Osteoblast (primary cell): ENCODE measurements around the gene EHMT2. TPM values are rescaled to one million over a fixed set of nuclear protein-coding genes. Genes with fewer than 3 reads are reported as not detected.
"Not testable (repeated sequence)": the region's sequence is repeated elsewhere in the genome, so short reads cannot be mapped to it uniquely, and the experiment has no call there.

Source experiments
- DNase-seq: peaks from one replicate; pipeline ENCODE4 v3.0.0; 2011; ENCODE audit warnings: low spot score, mixed read lengths; ENCODE audit not compliant: insufficient read length; ENCODE audit errors: missing footprints
- H2AFZ ChIP-seq: 2 replicates; pipeline ENCODE4 v1.6.0; 2011; ENCODE audit warnings: mild to moderate bottlenecking, low read length
- H3K27ac ChIP-seq: 2 replicates; pipeline ENCODE4 v1.5.1; 2011; ENCODE audit warnings: mild to moderate bottlenecking, low read depth, low read length, moderate library complexity
- H3K27me3 ChIP-seq: 2 replicates; pipeline ENCODE4 v1.6.0; 2012; ENCODE audit warnings: mild to moderate bottlenecking, control low read depth, inconsistent platforms, low read length, moderate library complexity; ENCODE audit not compliant: insufficient read depth
- H3K36me3 ChIP-seq: 2 replicates; pipeline ENCODE4 v1.5.1; 2011; ENCODE audit warnings: mild to moderate bottlenecking, low read length, control low read depth, moderate library complexity; ENCODE audit not compliant: insufficient read depth
- H3K4me1 ChIP-seq: 2 replicates; pipeline ENCODE4 v1.5.1; 2011; ENCODE audit warnings: mild to moderate bottlenecking, low read length, control low read depth, moderate library complexity; ENCODE audit not compliant: insufficient read depth
- H3K4me2 ChIP-seq: 2 replicates; pipeline ENCODE4 v1.6.0; 2011; ENCODE audit warnings: mild to moderate bottlenecking, low read length; ENCODE audit not compliant: insufficient read depth
- H3K4me3 ChIP-seq: fragments of 200-600 bp; sonication (generic); 3 replicates; pipeline ENCODE4 v1.5.1; 2012; ENCODE audit warnings: mild to moderate bottlenecking, low read length, inconsistent platforms; ENCODE audit not compliant: insufficient read depth
- H3K79me2 ChIP-seq: 2 replicates; pipeline ENCODE4 v1.6.0; 2012; ENCODE audit warnings: mild to moderate bottlenecking, low read length, control low read depth, inconsistent platforms; ENCODE audit not compliant: insufficient read depth
- H3K9me3 ChIP-seq: 2 replicates; pipeline ENCODE4 v1.5.1; 2011; ENCODE audit warnings: low read depth, low read length, control low read depth
- H4K20me1 ChIP-seq: 2 replicates; pipeline ENCODE4 v1.6.0; 2012; ENCODE audit warnings: mild to moderate bottlenecking, low read length, control low read depth; ENCODE audit not compliant: insufficient read depth
- CTCF ChIP-seq: IDR thresholded peaks from 2 replicates; pipeline ENCODE4 v1.5.1; 2011; ENCODE audit warnings: mild to moderate bottlenecking, low read depth, low read length, moderate library complexity; ENCODE audit errors: extremely low read depth
- total RNA-seq: library from RNA; depleted of rRNA; stranded (reverse); fragments of >200 nt; gene quantifications from 2 replicates; pipeline ENCODE4 v1.2.3, GENCODE V29; 2012

The EHMT2 gene
- total RNA-seq, 1 donor, result 40.9 TPM

- Histone ChIP-seq H3K4me2 (no peak overlapping the region), H3K27ac (no peak overlapping the region), H3K4me1 (peaks cover 26% of the 10 kb centered on the region), H3K9me3 (no peaks in the 10 kb centered on the region), H2AFZ (no peak overlapping the region), H3K4me3 (no peak overlapping the region), H3K79me2 (no peaks in the 10 kb centered on the region), H3K27me3 (peaks cover 3% of the 10 kb centered on the region), H3K36me3 (no peaks in the 10 kb centered on the region), H4K20me1 (no peaks in the 10 kb centered on the region)
- no peak for DNase-seq
- TF ChIP-seq CTCF, result no peak
Measured at GRCh38 chr6:31908791-31909190, 11.3 kb upstream of the EHMT2 start.

DNA sequence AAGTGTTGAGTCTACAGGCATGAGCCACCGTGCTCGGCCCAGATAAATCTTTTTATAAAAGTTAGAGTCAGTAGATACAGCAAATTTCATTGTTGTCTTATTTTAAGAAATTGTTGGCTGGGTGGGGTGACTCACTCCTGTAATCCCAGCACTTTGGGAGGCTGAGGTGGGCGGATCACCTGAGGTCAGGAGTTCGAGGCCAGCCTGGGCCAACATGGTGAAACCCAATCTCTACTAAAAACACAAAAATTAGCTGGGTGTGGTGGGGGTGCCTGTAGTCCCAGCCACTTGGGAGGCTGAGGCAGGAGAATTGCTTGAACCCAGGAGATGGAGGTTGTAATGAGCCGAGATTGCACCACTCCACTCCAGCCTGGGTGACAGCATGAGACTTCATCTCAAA, 10.8 kb upstream of the EHMT2 start:
- not testable (repeated sequence) for H2AFZ ChIP-seq, H3K9me3 ChIP-seq, H4K20me1 ChIP-seq, H3K79me2 ChIP-seq, H3K4me3 ChIP-seq, H3K36me3 ChIP-seq, H3K27ac ChIP-seq, H3K4me2 ChIP-seq, H3K27me3 ChIP-seq, DNase-seq
- peaks cover 26% of the 10 kb centered on the region for H3K4me1 ChIP-seq

DNA sequence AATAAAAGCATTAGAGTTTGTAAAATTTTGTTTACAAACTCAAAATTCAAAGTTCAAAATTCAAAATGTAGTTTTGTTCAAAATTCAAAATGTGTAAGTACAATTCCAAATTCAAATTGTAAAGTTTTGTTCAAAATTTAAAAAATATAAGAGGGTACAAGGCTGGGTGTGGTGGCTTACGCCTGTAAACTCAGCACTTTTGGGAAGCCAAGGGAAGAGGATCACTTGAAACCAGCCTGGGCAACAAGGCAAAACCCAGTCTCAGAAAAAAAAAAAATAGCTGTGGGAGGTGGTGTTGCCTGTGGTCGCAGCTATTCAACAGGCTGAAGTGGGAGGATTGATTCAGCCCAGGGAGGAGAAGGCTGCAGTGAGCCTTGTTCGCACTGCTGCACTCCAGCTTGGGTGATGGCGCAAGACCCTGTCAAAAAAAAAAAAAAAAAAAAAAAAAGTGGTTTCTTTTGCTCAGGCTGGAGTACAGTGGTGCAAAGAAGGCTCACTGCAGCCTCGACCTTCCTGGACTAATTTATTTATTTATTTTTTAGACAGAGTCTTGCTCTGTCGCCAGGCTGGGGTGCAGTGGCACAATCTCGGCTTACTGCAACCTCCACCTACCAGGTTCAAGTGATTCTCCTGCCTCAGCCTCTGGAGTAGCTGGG, 9.8 kb upstream of the EHMT2 start:
- DNase-seq, result peak; percentile 77
- Histone ChIP-seq H3K36me3 (no peaks in the 10 kb centered on the region), H3K79me2 (no peaks in the 10 kb centered on the region), H3K4me3 (no peak overlapping the region), H2AFZ (no peak overlapping the region), H4K20me1 (no peaks in the 10 kb centered on the region), H3K27me3 (peaks cover 3% of the 10 kb centered on the region), H3K27ac (no peak overlapping the region), H3K4me2 (peak overlapping the region; percentile 31), H3K9me3 (no peaks in the 10 kb centered on the region), H3K4me1 (peaks cover 33% of the 10 kb centered on the region)
- TF ChIP-seq CTCF, result no peak

- H2AFZ ChIP-seq, H3K36me3 ChIP-seq, H3K4me3 ChIP-seq, H4K20me1 ChIP-seq, DNase-seq, H3K27ac ChIP-seq, H3K9me3 ChIP-seq, H3K4me2 ChIP-seq, H3K79me2 ChIP-seq, H3K27me3 ChIP-seq: not testable (repeated sequence)
- peaks cover 34% of the 10 kb centered on the region for H3K4me1 ChIP-seq
Measured at GRCh38 chr6:31906727-31907126, 9.2 kb upstream of the EHMT2 start.

DNA sequence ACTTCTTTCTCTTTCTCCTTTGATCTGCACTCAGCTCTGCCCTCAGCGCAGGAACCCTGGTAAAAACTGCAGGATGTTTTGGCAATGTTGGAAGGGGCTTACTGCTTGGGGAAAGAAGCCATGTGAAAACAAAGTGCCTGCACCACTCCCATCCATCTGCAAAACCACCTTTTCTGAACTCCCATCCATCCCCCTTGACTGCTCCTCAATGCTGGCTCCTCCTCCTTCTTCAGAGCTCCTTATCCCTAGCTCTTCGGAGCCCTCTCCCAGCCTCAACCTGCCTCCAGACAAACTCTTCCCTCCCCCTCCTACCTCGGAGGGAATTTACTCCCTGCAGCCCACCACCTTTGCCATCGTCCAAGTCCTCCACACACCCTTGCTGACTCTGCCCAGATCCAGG, 8.6 kb upstream of the EHMT2 start:
- Histone ChIP-seq H2AFZ (no peak overlapping the region), H3K36me3 (no peaks in the 10 kb centered on the region), H3K4me3 (no peak overlapping the region), H3K4me2 (no peak overlapping the region), H3K79me2 (no peaks in the 10 kb centered on the region), H4K20me1 (no peaks in the 10 kb centered on the region), H3K27me3 (peaks cover 3% of the 10 kb centered on the region), H3K4me1 (peaks cover 33% of the 10 kb centered on the region), H3K27ac (no peak overlapping the region), H3K9me3 (no peaks in the 10 kb centered on the region)
- no peak for DNase-seq
- no peak for TF ChIP-seq CTCF
